PC-3 (cell line): ENCODE measurements around the gene PRDX5. TPM values are rescaled to one million over a fixed set of nuclear protein-coding genes. Genes with fewer than 3 reads are reported as not detected.

Source experiments
- ATAC-seq: fragments of 200-7000 bp; cut with Tn5 transposase; 2 replicates; pipeline ENCODE4 v1.9.1; 2020; ENCODE audit warnings: mild to moderate bottlenecking, moderate library complexity
- BruUV-seq: library from RNA; stranded (reverse); fragments of 400-500 nt; replicated peaks from 2 replicates; lab custom pipeline; 2021; lab: Mats Ljungman, UMichigan
- CTCF ChIA-PET: fragments of 300-600 bp; sonication (Branson Sonifier 250); formaldehyde crosslinking; loops from one replicate; lab custom pipeline; 2022; ENCODE audit warnings: antibody characterized with exemption; lab: Charles Lee
- POLR2A ChIA-PET: fragments of 300-600 bp; sonication (Branson Sonifier 250); formaldehyde crosslinking; loops from one replicate; lab custom pipeline; 2022; ENCODE audit warnings: antibody characterized with exemption; ENCODE audit not compliant: unreplicated experiment; lab: Charles Lee
- DNase-seq: peaks from one replicate; pipeline ENCODE4 v3.0.0-alpha.2; 2015
- H2AFZ ChIP-seq: fragments of 300-600 bp; sonication (generic); 2 replicates; pipeline ENCODE4 v1.6.0; 2016; ENCODE audit warnings: antibody characterized with exemption, low read length
- H3F3A ChIP-seq: fragments of 300-600 bp; sonication (generic); one replicate; pipeline ENCODE4 v1.6.0; 2017; ENCODE audit warnings: antibody characterized with exemption, low read length, control low read depth, mild to moderate bottlenecking; ENCODE audit not compliant: unreplicated experiment
- H3K27ac ChIP-seq: fragments of 300-600 bp; sonication (generic); 2 replicates; pipeline ENCODE4 v1.5.1; 2016; ENCODE audit warnings: mild to moderate bottlenecking, low read length
- H3K27me3 ChIP-seq: fragments of 300-600 bp; sonication (generic); 2 replicates; pipeline ENCODE4 v1.6.1; 2016; ENCODE audit warnings: low read length, mixed read lengths
- H3K36me3 ChIP-seq: fragments of 300-600 bp; sonication (generic); 2 replicates; pipeline ENCODE4 v1.6.1; 2016; ENCODE audit warnings: low read depth, mixed run types, low read length, mixed read lengths
- H3K4me1 ChIP-seq: fragments of 300-600 bp; sonication (generic); 2 replicates; pipeline ENCODE4 v1.5.1; 2016; ENCODE audit warnings: low read length; ENCODE audit not compliant: insufficient read depth
- H3K4me2 ChIP-seq: fragments of 300-600 bp; sonication (generic); 2 replicates; pipeline ENCODE4 v1.6.0; 2016; ENCODE audit warnings: low read length
- H3K4me3 ChIP-seq: fragments of 300-600 bp; sonication (generic); 2 replicates; pipeline ENCODE4 v1.5.1; 2016; ENCODE audit warnings: mild to moderate bottlenecking, low read length, mixed read lengths
- H3K79me2 ChIP-seq: fragments of 300-600 bp; sonication (generic); 2 replicates; pipeline ENCODE4 v1.6.1; 2017; ENCODE audit warnings: low read length, mixed read lengths
- H3K9ac ChIP-seq: fragments of 300-600 bp; sonication (generic); 2 replicates; pipeline ENCODE4 v1.6.0; 2016; ENCODE audit warnings: mild to moderate bottlenecking, low read length
- H3K9me2 ChIP-seq: fragments of 300-600 bp; sonication (generic); replicated peaks from 2 replicates; pipeline ENCODE4 v1.6.1; 2016; ENCODE audit warnings: mixed run types, low read length, mixed read lengths
- H3K9me3 ChIP-seq: fragments of 300-600 bp; sonication (generic); 2 replicates; pipeline ENCODE4 v1.6.1; 2016; ENCODE audit warnings: low read length, mixed read lengths
- H4K20me1 ChIP-seq: fragments of 300-600 bp; sonication (generic); 2 replicates; pipeline ENCODE4 v1.6.1; 2016; ENCODE audit warnings: low read length, mixed read lengths
- EZH2 ChIP-seq: fragments of 300-600 bp; sonication (generic); IDR thresholded peaks from one replicate; pipeline ENCODE4 v1.6.1; 2017; ENCODE audit warnings: antibody characterized with exemption, mild to moderate bottlenecking, low read length; ENCODE audit not compliant: unreplicated experiment
- EZH2phosphoT487 ChIP-seq: fragments of 300-600 bp; sonication (generic); IDR thresholded peaks from 2 replicates; pipeline ENCODE4 v1.6.1; 2018; ENCODE audit warnings: mild to moderate bottlenecking, antibody characterized with exemption, low read length, borderline replicate concordance
- intact Hi-C: fragments of 100-400 bp; cut with micrococcal nuclease; formaldehyde crosslinking; loops from 2 replicates; pipeline ENCODE4 v1.9.0; 2023
- total RNA-seq: library from RNA; depleted of rRNA; stranded (reverse); fragments of >200 nt; gene quantifications from 2 replicates; pipeline ENCODE4 v1.2.3, GENCODE V29; 2014
- TF ChIP-seq, protein P1 (sequence below): fragments of 300-600 bp; sonication (generic); conservative IDR thresholded peaks from 2 replicates; pipeline ENCODE4 v1.5.1; 2017; ENCODE audit warnings: antibody characterized with exemption, low read depth, mild to moderate bottlenecking, low read length

The PRDX5 gene
- total RNA-seq, 1 experiment from 2014 or later: 467 TPM

DNA sequence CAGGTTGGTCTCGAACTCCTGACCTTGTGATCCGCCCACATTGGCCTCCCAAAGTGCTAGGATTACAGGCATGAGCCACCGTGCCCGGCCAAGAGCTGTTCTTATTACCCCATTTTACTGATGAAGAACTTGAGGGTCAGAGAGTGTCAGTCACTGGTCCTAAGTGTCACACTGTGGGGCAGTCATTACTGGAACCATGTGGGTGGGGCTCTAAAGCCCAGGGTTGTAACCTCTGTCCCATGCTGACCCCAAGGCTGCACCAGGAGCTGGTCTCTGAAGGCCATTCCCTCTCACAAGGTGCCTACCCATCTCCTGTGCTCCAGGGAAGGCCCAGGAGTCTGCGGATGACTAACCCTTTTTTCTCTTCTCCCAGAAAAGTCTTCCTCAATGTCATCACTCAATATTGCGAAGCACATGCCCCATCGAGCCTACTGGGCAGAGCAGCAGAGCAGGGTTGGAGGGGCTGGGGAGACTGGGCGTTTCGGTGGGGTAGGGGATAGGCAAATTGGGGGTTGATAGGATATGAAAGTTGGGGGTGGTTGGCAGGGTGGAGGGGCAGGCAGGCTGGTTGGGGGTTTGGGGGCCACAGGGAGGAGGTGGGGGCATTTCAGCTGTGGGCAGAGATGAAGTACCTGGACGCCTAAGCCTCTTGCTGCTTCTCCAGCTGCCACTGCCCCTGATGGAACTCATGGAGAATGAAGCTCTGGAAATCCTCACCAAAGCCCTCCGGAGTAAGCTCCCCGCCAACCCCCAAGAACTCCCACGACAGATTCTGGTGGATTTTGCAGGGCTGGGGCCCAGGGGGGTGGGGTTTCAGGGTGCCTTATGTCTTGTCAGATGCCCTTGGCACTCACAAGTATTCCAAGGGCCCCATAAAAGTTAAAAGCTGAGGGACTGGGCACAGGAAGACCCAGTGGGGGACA, 14.6 kb upstream of the PRDX5 start:
- intact Hi-C loops: loop anchor here (2.0 kb wide), 3 partner anchors 33 to 99 kb away; partner anchors contain the start of gene FKBP2
- DNase-seq (no peak), ATAC-seq (no peak)
- H3K4me3 ChIP-seq: no peak overlapping the region
- no TSS peak for BruUV-seq
- no peaks in the 10 kb centered on the region for H3K9me3 ChIP-seq
- TF ChIP-seq, protein P1, sequence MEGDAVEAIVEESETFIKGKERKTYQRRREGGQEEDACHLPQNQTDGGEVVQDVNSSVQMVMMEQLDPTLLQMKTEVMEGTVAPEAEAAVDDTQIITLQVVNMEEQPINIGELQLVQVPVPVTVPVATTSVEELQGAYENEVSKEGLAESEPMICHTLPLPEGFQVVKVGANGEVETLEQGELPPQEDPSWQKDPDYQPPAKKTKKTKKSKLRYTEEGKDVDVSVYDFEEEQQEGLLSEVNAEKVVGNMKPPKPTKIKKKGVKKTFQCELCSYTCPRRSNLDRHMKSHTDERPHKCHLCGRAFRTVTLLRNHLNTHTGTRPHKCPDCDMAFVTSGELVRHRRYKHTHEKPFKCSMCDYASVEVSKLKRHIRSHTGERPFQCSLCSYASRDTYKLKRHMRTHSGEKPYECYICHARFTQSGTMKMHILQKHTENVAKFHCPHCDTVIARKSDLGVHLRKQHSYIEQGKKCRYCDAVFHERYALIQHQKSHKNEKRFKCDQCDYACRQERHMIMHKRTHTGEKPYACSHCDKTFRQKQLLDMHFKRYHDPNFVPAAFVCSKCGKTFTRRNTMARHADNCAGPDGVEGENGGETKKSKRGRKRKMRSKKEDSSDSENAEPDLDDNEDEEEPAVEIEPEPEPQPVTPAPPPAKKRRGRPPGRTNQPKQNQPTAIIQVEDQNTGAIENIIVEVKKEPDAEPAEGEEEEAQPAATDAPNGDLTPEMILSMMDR: no peak
- no peak for TF ChIP-seq EZH2phosphoT487
- no peak for TF ChIP-seq EZH2
- H3K4me1 ChIP-seq: peaks cover 35% of the 10 kb centered on the region
- H3F3A ChIP-seq: no peaks in the 10 kb centered on the region
- H3K36me3 ChIP-seq: no peaks in the 10 kb centered on the region
- H3K9ac ChIP-seq: no peak overlapping the region
- H3K27ac ChIP-seq: no peak overlapping the region
- peaks cover 18% of the 10 kb centered on the region for H3K27me3 ChIP-seq
- H3K79me2 ChIP-seq: peaks cover 26% of the 10 kb centered on the region
- peak overlapping the region; percentile 92 for H3K4me2 ChIP-seq
- ChIA-PET CTCF (interaction anchor here (0.6 to 2.0 kb wide), 10 partner anchors 15 to 1418 kb away, joined by 3 to 20 read pairs (median 6); partner anchors contain the start of gene PRDX5), POLR2A (interaction anchor here (1.0 kb wide), 1 partner anchor 62 kb away, joined by 9 read pairs; the partner anchor contains the start of gene FKBP2)
- H2AFZ ChIP-seq: no peak overlapping the region
- no peaks in the 10 kb centered on the region for H4K20me1 ChIP-seq
- H3K9me2 ChIP-seq: no peaks in the 10 kb centered on the region

DNA sequence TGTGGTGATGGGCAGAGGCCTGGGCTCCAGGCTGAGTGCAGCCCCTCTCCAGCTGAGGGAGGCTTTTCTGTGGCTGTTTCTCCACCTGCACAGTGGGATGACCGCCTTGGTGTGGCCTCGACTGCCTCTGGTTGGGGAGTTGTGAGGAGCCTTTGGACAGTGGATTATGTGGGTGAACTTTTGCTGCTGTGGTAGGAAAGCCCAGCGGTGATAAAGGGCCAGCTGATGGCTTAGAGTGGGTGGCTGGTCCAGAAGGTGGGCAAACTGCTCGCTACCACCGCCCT, 13.9 kb upstream of the PRDX5 start:
- CTCF ChIA-PET: interaction anchor here (0.6 to 2.0 kb wide), 8 partner anchors 28 to 1419 kb away, joined by 3 to 20 read pairs (median 6); no protein-coding TSS in a partner anchor
- Histone ChIP-seq H3K4me3 (peak overlapping the region; percentile 74), H3K9me3 (no peaks in the 10 kb centered on the region), H3K4me2 (peak overlapping the region; percentile 92), H4K20me1 (no peaks in the 10 kb centered on the region), H3K9me2 (no peaks in the 10 kb centered on the region), H3K79me2 (peaks cover 26% of the 10 kb centered on the region), H3K27ac (peak overlapping the region; percentile 85; the same call in 1 of the 2 replicates), H3K4me1 (peaks cover 35% of the 10 kb centered on the region), H3K9ac (no peak overlapping the region), H2AFZ (no peak overlapping the region), H3K36me3 (no peaks in the 10 kb centered on the region), H3F3A (no peaks in the 10 kb centered on the region), H3K27me3 (peaks cover 18% of the 10 kb centered on the region)
- ATAC-seq (no peak), DNase-seq (no peak)
- TF ChIP-seq, protein P1: no peak
- TF ChIP-seq EZH2: no peak
- TF ChIP-seq EZH2phosphoT487: no peak
- intact Hi-C loops: loop anchor here (2.0 kb wide), 3 partner anchors 33 to 99 kb away; partner anchors contain the start of gene FKBP2
- BruUV-seq: no TSS peak
- POLR2A ChIA-PET: no interaction called here
